GM19351 (cell line): ENCODE measurements around the gene KCTD11.
"Not testable (repeated sequence)": the region's sequence is repeated elsewhere in the genome, so short reads cannot be mapped to it uniquely, and the experiment has no call there.

ENCODE experiments used
- ATAC-seq: cut with Tn5 transposase; IDR thresholded peaks from one replicate; pipeline ENCODE4 v1.9.1; 2021; ENCODE audit warnings: mild to moderate bottlenecking, moderate library complexity; ENCODE audit not compliant: unreplicated experiment

The KCTD11 gene

DNA sequence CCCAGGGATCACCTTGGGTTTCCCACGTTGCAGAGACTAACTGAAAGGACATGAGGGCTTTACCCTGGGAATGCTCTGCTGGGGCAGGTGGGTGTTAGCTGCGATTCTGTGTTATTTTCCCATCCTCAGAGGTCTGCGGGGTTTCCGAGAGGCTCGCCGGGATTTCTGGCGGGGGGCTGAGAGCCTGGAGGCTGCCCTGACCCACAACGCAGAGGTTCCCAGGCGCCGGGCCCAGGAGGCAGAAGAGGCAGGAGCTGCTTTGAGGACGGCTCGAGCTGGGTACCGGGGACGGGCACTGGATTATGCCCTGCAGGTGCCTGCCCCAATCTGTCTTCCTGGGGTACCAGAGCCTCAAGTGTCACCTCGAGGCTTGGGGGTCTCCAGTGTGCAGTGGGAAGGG, 8.7 kb upstream of the KCTD11 start:
- no peak for ATAC-seq

- ATAC-seq = no peak
These were observed 5.0 kb upstream of the KCTD11 start for GRCh38 chr17:7346761-7347614.

- ATAC-seq = no peak
These were observed 4.1 kb upstream of the KCTD11 start for GRCh38 chr17:7347630-7348477.

DNA sequence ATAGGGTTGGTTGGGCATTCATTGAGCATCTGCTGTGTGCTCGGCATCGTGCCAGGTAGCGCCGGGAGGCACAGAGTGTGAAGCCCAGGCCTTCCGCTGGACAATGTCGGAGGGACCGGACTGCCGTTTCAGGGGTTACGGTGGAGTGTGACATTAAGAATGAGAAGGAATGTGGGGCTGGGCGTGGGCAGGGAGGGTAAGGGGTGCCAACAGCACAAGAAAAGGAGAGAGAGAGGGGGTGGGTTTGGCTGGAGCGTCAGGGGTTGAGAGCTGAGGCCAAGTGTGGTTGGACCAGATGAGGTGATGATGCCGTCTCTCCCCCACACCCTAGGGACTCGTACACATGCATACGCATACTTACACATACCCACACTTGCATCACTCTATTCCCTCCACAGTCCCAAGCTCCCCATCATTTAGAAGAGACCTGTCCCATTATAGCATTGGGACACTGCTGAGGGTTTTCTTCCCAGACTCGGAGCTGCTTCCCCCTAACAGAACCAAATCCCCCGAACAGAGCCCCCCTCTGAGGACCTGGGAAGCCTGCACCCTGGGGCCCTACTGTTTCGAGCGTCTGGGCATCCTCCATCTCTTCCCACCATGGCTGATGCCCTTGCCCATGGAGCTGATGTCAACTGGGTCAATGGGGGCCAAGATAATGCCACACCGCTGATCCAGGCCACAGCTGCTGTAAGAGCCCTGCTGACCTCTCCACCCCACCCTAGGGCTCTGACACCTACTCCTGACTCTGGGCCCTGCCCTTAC, 3.3 kb upstream of the KCTD11 start:
- ATAC-seq = no peak

GRCh38 chr17:7352503-7352889, 534 bp downstream of the KCTD11 start:
- peak; percentile 6 for ATAC-seq

DNA sequence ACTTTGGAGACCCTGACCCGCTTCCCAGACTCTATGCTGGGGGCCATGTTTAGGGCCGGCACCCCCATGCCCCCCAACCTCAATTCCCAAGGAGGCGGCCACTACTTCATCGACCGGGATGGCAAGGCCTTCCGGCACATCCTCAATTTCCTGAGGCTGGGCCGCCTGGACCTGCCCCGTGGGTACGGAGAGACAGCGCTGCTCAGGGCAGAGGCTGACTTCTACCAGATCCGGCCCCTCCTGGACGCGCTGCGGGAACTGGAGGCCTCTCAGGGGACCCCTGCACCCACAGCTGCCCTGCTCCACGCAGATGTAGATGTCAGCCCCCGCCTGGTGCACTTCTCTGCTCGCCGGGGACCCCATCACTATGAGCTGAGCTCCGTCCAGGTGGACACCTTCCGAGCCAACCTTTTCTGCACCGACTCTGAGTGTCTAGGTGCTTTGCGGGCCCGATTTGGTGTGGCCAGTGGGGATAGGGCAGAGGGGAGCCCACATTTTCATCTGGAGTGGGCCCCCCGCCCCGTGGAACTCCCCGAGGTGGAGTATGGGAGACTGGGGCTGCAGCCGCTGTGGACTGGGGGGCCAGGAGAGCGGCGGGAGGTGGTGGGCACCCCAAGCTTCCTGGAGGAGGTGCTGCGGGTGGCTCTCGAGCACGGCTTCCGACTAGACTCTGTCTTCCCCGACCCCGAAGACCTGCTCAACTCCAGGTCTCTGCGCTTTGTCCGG, 1.1 kb downstream of the KCTD11 start:
- ATAC-seq = no peak

- no peak for ATAC-seq
These were observed 2.4 kb downstream of the KCTD11 start for GRCh38 chr17:7354262-7354843.

- no peak for ATAC-seq
These were observed 3.1 kb downstream of the KCTD11 start, which contains the start of gene TMEM95 for GRCh38 chr17:7355053-7355452. Gene TMEM95 (plus strand): TSS chr17:7355156. CDS start chr17:7355205, 49 bp downstream.

- ATAC-seq = no peak
These were observed 3.6 kb downstream of the KCTD11 start for GRCh38 chr17:7355573-7355972.

DNA sequence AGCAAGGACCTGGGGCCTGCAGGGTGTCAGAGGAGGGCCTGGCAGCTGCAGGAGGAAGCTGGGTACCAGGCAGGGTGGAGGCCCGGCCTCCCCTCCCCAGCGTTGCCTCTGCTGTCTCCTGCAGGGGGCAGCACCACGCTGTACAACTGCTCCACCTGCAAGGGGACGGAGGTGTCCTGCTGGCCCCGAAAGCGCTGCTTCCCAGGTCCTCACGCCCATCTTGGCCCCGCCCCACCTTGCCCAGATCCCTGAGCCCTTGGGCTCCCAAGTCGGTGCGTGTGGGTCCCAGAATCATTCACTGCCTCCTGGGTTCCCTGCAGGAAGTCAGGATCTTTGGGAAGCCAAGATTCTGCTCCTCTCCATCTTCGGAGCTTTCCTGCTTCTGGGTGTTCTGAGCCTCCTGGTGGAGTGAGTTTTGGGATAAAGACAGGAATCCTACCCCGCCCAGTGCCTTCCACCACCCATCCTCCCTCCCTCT, 4.1 kb downstream of the KCTD11 start:
- no peak for ATAC-seq

GRCh38 chr17:7356756-7357155, 4.8 kb downstream of the KCTD11 start:
- no peak for ATAC-seq

DNA sequence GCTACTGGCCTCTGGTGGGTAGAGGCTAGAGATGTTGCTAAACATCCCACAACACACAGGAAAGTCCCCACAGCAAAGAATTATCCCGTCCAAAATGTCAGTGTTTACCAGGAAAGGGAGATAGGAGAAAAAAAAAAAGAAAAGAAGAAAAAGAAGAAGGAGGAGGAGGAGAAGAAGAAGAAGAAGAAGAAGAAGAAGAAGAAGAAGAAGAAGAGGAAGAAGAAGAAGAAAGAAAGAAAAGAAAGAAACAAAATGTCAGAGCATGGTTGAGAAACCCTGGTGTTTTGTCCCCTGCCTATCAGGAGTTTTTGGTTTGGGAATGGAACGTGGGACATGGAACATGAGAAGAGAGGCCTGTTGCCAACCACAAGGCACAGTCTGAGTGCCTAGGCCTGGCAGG, 5.4 kb downstream of the KCTD11 start:
- ATAC-seq = no peak

DNA sequence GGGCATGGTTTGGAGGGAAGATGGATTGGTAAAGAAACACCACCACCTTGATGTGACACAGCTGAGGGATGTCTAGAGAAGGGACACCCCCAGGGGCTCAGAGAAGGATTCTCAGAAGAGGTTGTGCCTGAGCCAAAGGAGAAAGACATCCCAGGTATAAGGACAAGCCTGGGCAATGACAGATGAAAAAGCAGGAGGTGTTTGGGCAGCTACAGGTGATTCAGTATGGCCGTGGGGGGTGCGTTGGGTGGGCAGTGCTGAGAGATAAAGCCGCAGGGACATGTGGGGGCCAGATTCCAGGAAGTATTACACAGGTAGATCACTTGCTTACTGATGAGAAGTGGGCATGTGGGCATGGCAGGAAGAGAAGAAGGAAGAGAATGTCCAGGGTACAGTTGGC, 9.9 kb downstream of the KCTD11 start:
- ATAC-seq = no peak

- no peak for ATAC-seq
These were observed 11.3 kb downstream of the KCTD11 start for GRCh38 chr17:7363311-7363710.

GRCh38 chr17:7365963-7366362, 14.0 kb downstream of the KCTD11 start:
- not testable (repeated sequence) for ATAC-seq

DNA sequence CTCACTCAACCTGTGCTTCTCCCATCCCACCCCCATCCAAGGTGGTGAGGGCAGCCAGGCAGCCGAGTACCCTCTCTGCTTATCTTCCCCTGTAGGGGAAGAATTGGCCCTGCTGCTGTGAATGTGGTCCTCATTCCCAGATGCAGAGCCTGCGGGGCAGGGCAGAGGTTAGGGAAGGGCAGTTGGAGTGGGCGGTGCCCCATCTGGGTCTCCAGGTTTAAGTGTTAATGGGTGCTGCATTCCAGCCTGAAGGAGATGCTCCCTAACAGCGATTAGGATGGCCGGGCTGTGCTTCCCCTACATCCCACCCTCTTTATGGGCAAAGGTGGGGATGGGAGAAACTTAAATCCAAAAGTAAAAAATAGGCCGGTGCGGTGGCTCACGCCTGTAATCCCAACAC, 15.1 kb downstream of the KCTD11 start:
- no peak for ATAC-seq

GRCh38 chr17:7367918-7368598, 16.1 kb downstream of the KCTD11 start:
- no peak for ATAC-seq

GRCh38 chr17:7368599-7368994, 16.6 kb downstream of the KCTD11 start:
- ATAC-seq = not testable (repeated sequence)

DNA sequence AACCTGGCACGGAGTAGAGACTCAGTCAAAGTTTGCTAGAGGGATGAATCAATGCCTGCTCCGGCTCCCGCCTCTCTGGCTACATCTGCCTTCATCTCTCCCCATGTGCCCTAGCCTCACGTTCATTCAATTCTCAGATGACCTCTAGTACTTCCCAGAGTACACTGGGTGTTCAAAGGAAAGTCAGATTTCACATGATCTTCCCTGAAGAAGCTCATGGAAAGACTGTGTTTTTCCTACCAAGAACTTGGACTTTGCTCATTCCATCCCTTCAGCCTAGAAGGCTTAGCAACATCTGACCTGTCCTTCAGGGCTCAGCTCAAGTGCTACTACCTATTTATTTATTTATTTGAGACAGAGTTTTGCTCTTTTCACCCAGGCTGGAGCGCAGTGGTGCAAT, 17.9 kb downstream of the KCTD11 start:
- ATAC-seq = no peak
